ENCODE measurements around the gene TMEM33.

The TMEM33 gene

GRCh38 chr4:42008011-42008786 is 73.0 kb downstream of the TMEM33 start:
- DNase-seq, result no peak
